GM19193 (cell line): ENCODE results near the gene DNAH11.

ENCODE experiments used
- POLR2A ChIP-seq: IDR thresholded peaks from 4 replicates; pipeline ENCODE4 v1.6.1; 2011; ENCODE audit not compliant: insufficient read depth, insufficient read length; ENCODE audit errors: extremely low read depth

The DNAH11 gene

DNA sequence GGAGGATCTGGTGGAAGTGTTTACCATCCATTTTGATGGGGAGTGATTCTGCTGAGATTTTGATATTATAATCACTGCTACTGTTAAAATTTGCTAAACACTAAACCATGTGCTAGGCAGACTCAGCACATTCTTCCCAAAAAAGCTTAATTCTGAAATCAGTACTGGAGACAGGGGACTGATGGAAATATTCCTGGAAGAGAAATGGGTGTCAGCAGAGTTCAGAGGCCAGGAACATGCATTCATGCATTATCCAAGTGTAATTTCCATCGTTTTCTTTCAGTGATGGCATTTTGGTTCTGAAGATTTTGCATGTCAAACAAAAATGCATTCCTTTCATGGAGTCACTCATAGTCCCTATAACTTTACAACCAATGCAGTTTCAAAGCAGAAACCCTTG is 323.9 kb downstream of the DNAH11 start:
- no peak for TF ChIP-seq POLR2A

DNA sequence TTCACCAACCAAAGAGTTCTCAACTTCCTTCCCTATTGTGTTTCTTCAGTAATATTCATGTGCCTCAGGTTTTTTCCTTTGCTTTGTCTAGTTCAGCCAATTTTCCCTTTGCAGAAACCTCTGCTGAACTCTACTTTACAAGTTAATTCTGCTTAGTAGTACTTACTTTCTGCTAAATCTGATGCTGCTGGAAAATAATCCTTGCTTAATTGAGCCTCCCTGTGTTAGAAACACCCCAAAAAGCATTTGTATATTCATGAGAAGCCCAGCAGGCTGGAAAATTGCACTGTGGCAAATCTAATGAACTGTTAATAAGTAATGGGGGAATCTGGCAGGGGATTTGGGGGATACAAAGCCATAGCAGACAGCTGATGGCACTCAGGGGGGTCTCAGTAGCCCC is 324.4 kb downstream of the DNAH11 start:
- no peak for TF ChIP-seq POLR2A

DNA sequence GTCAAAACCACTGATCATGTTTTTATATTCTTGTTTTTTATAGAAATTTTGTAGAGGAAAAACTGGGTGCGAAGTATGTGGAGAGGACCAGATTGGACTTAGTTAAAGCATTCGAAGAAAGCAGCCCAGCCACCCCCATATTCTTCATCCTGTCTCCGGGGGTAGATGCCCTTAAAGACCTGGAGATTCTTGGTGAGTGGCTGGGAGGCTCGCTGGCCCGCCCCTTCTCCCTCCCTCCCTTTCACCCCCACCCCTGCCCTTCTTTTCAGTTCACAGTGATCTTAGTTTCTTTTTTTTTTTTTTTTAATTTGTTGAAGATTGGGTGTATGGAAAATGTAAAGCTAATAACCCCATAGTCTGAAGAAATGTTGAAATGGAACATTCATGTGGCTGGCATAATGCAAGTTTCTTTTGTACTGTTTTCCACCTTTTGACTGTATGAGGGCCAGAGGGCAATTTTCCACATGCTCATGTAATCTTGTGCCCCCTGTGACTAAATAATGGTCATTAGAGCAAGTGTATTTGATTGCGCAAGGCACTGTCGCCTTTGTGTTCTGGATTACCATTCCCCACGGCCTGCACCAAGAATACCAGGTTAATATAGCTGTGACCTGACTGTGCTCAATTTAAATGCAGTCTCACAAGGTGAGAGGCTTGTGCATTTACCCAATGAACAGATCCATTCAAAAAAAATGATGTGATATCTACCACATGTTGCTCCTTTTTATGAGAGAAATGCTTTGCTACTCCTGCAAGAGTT is 325.2 kb downstream of the DNAH11 start:
- no peak for TF ChIP-seq POLR2A

DNA sequence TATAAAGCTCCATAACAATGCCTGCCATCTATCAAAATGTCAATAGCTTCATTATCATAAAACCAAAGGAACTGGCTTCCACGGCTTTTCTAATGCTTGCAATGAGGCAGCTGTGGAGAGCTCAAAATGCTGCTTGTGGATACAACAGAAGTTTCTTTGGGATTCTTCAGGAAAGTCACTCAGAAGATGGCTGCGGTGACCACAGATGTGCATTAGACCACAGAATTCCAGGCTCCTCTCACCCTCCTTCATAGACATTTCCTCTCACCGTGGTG is 325.7 kb downstream of the DNAH11 start:
- TF ChIP-seq POLR2A: no peak

DNA sequence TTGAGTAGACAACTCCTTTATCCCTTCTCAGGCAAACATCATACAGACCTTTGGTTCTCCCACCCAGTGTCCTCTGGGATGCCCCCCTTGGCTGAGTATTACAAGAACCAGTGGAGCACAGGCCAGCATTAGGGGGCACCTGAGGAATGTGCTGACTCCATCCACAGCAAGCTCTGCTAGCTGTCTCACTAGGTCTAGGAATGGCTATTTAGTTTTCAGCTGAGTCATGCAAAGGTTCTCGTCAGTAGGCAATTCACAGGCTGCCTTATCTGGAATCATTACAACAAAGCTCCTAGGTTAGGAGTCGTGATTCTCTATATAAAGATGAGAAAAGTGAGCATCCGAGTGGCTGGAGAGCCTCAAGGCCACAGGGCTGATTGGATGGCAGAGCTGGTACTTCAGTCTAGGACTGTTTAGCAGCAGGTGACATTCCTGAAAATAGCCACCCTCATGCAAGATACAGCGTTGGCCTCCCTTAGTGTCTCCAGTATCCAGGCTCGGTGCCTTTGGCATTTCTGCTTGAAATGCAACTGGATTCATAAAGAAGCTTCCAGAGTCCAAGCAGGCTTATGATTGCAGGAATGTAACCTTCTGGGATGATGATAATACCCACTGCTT is 327.1 kb downstream of the DNAH11 start:
- no peak for TF ChIP-seq POLR2A

DNA sequence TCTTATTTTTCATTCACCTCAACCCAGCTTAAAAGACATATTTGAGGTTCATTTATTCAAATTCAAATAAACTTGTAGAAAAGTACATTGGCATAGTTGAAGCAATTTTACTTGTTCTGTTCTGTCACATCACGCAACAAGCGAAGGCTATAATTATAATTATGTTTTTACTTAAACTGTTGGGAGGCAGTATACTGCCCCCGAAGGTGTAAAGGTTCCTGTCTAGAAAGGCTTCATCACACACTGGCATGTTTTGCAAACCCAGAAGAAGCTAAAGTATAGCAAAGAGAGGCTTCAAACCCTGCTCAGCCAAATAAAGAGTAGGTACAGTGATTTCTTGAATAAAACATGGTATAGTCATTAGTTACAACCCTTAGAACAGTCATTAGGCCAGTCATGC is 340.2 kb downstream of the DNAH11 start:
- TF ChIP-seq POLR2A: no peak

DNA sequence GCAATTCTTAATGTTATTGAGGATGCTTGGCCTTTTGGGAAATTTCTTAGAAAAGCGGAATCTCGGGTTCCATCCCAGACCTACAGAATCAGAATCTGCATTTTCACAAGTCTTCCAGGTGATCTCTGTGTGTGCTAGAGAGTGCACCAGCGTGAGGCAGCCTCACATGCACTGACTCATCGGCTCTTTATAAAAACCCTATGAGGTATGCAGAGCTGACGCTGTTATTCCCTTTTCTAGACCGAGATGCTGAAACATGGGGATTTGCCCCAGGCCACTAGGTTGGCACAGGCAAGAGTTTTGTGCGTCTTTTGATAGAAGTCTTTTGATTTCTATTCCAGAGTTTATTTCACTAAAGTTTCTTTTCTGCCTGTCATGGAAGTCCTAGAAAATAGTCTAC is 341.7 kb downstream of the DNAH11 start:
- TF ChIP-seq POLR2A: no peak

DNA sequence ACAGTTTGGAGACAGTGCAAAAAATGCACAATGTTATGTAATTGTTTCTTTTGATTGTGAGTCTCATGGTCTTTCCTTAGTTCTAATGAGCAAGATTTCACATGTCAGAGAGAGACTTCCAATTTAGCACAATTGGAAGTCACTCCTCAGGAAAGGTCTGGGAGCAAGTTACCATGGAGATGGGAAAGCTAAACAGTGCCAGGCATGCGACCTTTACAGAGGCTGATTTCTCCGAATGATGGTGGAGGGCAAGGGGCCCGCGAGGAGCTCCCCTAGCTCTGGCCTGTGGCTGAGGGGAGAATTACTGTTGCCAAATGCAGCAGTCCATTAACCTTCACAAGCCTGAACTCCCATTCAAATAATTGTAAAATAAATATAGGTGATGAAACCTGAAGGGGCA is 343.6 kb downstream of the DNAH11 start:
- no peak for TF ChIP-seq POLR2A

DNA sequence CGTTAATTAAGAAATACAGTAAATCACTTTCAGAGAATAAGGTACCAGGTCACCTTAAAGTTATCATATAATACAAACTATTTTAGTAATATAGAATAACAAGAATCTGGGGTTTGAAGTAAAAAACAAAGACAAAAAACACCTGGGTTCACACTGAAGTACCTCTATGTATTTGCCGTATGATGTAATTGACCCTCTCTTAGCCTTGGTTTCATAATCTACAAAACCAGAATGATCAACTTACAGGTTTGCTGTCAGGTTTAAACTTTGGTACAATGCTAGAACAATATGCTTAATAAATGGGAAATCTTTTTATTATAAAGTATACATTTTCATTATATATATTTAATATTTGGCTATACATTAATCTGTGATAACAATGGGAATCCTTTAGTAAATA is 344.5 kb downstream of the DNAH11 start:
- no peak for TF ChIP-seq POLR2A

DNA sequence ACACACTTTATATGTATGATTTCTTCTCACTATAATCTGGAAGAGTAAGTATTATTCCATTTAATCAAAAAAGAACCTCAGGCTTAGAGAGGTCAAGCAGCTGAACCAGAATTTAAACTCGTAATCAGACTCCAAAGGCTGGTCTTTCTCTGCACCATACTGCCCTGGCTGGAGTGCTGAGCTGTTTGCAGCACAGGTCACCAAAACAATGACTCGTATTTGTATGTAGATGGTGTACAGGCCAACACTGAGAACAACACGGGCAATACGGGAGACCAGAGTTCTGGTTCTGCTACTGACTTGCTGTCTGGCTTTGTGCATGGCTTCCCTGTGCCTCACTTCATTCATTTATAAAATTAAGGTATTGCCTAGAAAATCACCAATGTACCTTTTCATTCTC is 344.9 kb downstream of the DNAH11 start:
- TF ChIP-seq POLR2A: no peak

DNA sequence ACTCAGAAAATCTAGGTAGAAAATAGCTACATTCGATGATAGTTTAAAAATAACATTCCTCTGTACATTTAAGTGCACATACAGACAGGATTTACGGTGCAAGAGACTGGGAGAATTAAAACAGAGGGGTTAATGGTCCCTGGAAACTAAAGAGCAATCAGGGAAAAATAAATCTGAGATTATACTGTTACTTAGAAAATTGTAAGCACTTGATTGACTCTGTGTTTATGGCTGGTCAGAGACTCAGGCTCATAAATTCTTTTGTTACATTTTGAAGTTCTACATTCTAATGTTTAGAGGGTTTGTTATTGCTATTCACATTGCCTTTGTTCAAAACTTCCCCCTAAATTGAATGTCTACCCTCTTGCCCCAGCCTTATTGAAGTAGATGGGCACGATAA is 348.5 kb downstream of the DNAH11 start:
- TF ChIP-seq POLR2A: no peak

DNA sequence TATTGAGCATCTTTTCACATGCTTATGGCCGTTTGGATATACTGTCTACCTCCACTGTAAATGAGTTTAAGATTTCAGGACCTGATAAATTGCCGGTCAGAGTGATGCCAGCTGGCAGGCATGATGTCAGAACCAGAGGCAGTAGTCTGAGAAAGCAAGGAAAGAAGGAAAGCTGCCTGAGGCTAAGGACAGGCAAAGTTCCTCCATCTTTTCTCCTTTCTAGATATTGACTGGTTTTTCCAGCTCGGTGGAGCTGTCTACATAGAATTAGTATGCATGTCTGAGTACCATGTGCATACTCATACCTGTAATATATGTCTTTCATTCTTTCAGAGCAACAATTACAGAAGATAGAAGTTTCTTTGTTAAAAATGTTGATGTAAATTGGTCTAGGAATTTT is 350.6 kb downstream of the DNAH11 start:
- TF ChIP-seq POLR2A: no peak

DNA sequence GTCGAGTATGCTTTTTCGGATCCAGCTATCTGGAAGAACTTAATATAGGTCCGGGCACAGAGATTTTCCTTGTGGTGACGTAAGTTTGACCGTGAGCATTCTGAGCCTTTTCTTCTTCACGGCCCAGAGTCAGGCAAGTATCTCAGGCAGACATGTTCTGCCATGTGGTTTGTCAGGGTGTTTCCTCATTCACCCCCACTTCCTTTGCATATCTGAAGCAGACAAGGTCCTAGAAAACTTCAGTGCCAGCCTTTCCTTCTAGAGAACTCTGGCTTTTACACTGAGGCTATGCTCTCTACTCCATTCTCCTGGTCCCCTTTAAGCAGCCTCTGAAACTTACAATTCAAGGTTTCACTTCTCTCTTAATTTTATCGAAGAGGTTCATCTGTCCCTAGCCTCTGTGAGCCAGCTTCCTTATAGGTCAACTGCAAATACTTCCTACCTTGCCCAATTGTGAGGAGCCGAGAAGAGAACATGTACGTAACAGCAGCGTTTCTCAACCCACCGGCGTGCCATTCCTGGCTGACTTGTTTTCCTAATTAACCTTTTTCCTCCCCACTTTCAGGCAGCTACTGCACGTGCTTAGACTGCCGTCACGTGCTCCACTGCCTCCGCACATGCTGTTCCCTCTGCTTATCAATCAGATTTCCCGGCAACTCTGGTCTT is 355.6 kb downstream of the DNAH11 start:
- no peak for TF ChIP-seq POLR2A

DNA sequence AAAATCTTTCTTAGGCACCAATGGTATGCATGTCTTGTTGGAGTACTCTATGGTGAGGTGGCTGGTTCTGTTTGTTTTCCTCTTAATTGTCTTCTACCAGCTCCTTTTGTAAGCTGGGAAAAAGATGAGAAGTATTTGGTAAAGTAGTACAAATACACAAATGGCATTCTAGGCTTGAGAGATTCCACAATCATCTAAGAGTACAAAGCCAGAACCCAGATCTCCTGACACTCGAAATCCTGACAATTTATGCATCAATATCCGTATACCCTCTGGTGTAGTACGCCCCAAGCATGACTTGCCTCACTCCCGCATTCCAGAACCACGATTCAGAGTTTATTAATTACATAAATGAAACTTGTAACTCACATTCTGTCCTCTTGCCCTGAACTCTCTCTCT is 359.4 kb downstream of the DNAH11 start:
- TF ChIP-seq POLR2A: no peak

DNA sequence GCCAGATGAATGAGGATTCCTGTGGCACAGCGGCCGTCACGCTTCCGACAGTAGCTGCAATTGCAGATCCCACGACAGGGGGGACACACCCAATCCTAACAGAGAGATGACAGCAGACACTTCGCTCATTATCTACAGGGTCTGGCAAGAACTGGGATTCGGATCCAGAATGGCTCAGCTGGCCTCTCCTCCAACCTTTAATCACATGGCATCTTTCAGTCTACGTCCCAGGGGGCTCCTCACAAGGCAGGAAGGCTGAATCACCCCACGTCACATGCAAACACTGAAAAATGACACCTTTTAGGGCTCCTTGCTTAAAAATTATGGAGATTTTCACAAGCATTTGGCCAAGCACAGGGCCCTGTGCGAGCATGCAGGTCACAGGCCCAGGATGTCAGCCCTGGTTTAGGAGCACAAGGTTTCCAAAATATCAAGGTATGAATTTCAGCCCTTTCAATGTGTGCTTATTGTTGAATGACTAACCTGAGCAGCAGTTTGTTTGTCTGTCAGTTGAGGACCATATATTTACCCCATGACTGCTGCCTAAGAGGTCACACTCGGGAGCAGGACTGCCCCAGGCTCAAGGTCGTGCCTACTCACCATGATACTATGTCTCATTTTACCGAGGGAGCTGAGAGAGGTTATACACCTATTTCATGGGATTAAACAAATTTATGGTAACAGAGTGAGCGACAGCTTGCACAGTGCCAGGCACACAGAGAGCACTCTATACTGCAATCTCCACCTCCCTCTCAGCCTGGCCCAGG is 360.4 kb downstream of the DNAH11 start:
- TF ChIP-seq POLR2A: no peak
